GM18909 (cell line): ENCODE results near the gene EIPR1.
"Not testable (repeated sequence)": the region's sequence is repeated elsewhere in the genome, so short reads cannot be mapped to it uniquely, and the experiment has no call there.

Experiments
- ATAC-seq: cut with Tn5 transposase; IDR thresholded peaks from one replicate; pipeline ENCODE4 v1.9.1; 2021; ENCODE audit warnings: mild to moderate bottlenecking; ENCODE audit not compliant: unreplicated experiment, poor library complexity

Gene EIPR1

GRCh38 chr2:3184167-3184566, 193.5 kb downstream of the EIPR1 start:
- ATAC-seq: no peak

GRCh38 chr2:3183766-3184165, 193.9 kb downstream of the EIPR1 start:
- ATAC-seq: no peak

- no peak for ATAC-seq
These were observed 194.8 kb downstream of the EIPR1 start for GRCh38 chr2:3182848-3183247.

- ATAC-seq: no peak
These were observed 196.1 kb downstream of the EIPR1 start for GRCh38 chr2:3181416-3182010.

- not testable (repeated sequence) for ATAC-seq
These were observed 196.8 kb downstream of the EIPR1 start for GRCh38 chr2:3180909-3181221.

- no peak for ATAC-seq
These were observed 197.3 kb downstream of the EIPR1 start for GRCh38 chr2:3180082-3180908.

GRCh38 chr2:3179626-3180025, 198.0 kb downstream of the EIPR1 start:
- no peak for ATAC-seq

- no peak for ATAC-seq
These were observed 198.4 kb downstream of the EIPR1 start for GRCh38 chr2:3179208-3179607.

GRCh38 chr2:3178578-3179031, 199.0 kb downstream of the EIPR1 start:
- no peak for ATAC-seq

GRCh38 chr2:3177891-3178577, 199.6 kb downstream of the EIPR1 start:
- ATAC-seq: no peak

GRCh38 chr2:3176869-3177255, 200.8 kb downstream of the EIPR1 start:
- no peak for ATAC-seq

- no peak for ATAC-seq
These were observed 201.3 kb downstream of the EIPR1 start for GRCh38 chr2:3176071-3176868.

- ATAC-seq: no peak
These were observed 202.1 kb downstream of the EIPR1 start for GRCh38 chr2:3175568-3175955.

- no peak for ATAC-seq
These were observed 202.7 kb downstream of the EIPR1 start for GRCh38 chr2:3174626-3175567.

- ATAC-seq: no peak
These were observed 204.6 kb downstream of the EIPR1 start for GRCh38 chr2:3173031-3173430.

GRCh38 chr2:3172265-3172935, 205.2 kb downstream of the EIPR1 start:
- no peak for ATAC-seq

- no peak for ATAC-seq
These were observed 205.9 kb downstream of the EIPR1 start for GRCh38 chr2:3171564-3172264.

GRCh38 chr2:3170792-3171455, 206.7 kb downstream of the EIPR1 start:
- no peak for ATAC-seq
